OCI-LY1 (cell line): ENCODE data around the gene C2CD2L.
A peak's percentile ranks its signal among the peaks of the same experiment; 100 is the strongest.

Source experiments
- H2AFZ ChIP-seq: fragments of 200-600 bp; sonication (generic), shearing (Covaris generic); 2 replicates; pipeline ENCODE4 v1.6.0; 2014; ENCODE audit warnings: antibody characterized with exemption, mild to moderate bottlenecking, low read length
- H3F3A ChIP-seq: fragments of 200-600 bp; sonication (generic), shearing (Covaris generic); 2 replicates; pipeline ENCODE4 v1.6.0; 2014; ENCODE audit warnings: mild to moderate bottlenecking, antibody characterized with exemption, low read length, moderate library complexity; ENCODE audit not compliant: insufficient read depth
- H3K27ac ChIP-seq: fragments of 200-600 bp; sonication (generic); 2 replicates; pipeline ENCODE4 v1.5.1; 2014; ENCODE audit warnings: low read length, mixed run types, mild to moderate bottlenecking, low read depth; ENCODE audit not compliant: poor library complexity, severe bottlenecking
- H3K27me3 ChIP-seq: fragments of 200-600 bp; sonication (generic); 2 replicates; pipeline ENCODE4 v1.6.0; 2014; ENCODE audit warnings: antibody characterized with exemption, mild to moderate bottlenecking, low read length, moderate library complexity; ENCODE audit not compliant: insufficient read depth
- H3K36me3 ChIP-seq: fragments of 200-600 bp; sonication (generic); 2 replicates; pipeline ENCODE4 v1.6.1; 2014; ENCODE audit warnings: mild to moderate bottlenecking, antibody characterized with exemption, low read length, moderate library complexity, mixed read lengths; ENCODE audit not compliant: insufficient read depth
- H3K4me1 ChIP-seq: fragments of 200-600 bp; sonication (generic); 2 replicates; pipeline ENCODE4 v1.5.1; 2014; ENCODE audit warnings: mild to moderate bottlenecking, low read length, moderate library complexity; ENCODE audit not compliant: insufficient read depth, severe bottlenecking
- H3K4me2 ChIP-seq: fragments of 200-600 bp; sonication (generic), shearing (Covaris generic); 2 replicates; pipeline ENCODE4 v1.6.1; 2014; ENCODE audit warnings: low read length
- H3K4me3 ChIP-seq: fragments of 200-600 bp; sonication (generic); 2 replicates; pipeline ENCODE4 v1.5.1; 2014; ENCODE audit warnings: low read length, low read depth, mild to moderate bottlenecking, mixed read lengths; ENCODE audit not compliant: poor library complexity, severe bottlenecking
- H3K79me2 ChIP-seq: fragments of 200-600 bp; shearing (Covaris generic); 2 replicates; pipeline ENCODE4 v1.6.1; 2016; ENCODE audit warnings: mixed run types, low read length, mixed read lengths; ENCODE audit not compliant: insufficient read depth
- H3K9ac ChIP-seq: fragments of 200-600 bp; sonication (generic), shearing (Covaris generic); 2 replicates; pipeline ENCODE4 v1.6.1; 2014; ENCODE audit warnings: mild to moderate bottlenecking, low read length, mixed read lengths
- H3K9me2 ChIP-seq: fragments of 200-600 bp; sonication (generic), shearing (Covaris generic); 2 replicates; pipeline ENCODE4 v1.6.1; 2014; ENCODE audit warnings: low read depth, mild to moderate bottlenecking, low read length, mixed read lengths
- H3K9me3 ChIP-seq: fragments of 200-600 bp; shearing (Covaris generic); 2 replicates; pipeline ENCODE4 v1.6.1; 2014; ENCODE audit warnings: low read length, mixed read lengths
- H4K20me1 ChIP-seq: fragments of 200-600 bp; sonication (generic), shearing (Covaris generic); 2 replicates; pipeline ENCODE4 v1.6.0; 2016; ENCODE audit warnings: mild to moderate bottlenecking, low read length; ENCODE audit not compliant: insufficient read depth
- CTCF ChIP-seq: fragments of 200-600 bp; sonication (generic), shearing (Covaris generic); IDR thresholded peaks from 2 replicates; pipeline ENCODE4 v1.5.1; 2017; ENCODE audit warnings: mild to moderate bottlenecking, antibody characterized with exemption, low read length, moderate library complexity, mixed read lengths
- EZH2 ChIP-seq: fragments of 200-600 bp; sonication (generic), shearing (Covaris generic); IDR thresholded peaks from 2 replicates; pipeline ENCODE4 v1.8.0; 2017; ENCODE audit warnings: borderline replicate concordance, mixed run types, mild to moderate bottlenecking, antibody characterized with exemption, low read length, moderate library complexity, mixed read lengths

Gene C2CD2L

GRCh38 chr11:119084663-119085436 is 22.3 kb upstream of the C2CD2L start, which contains the start of gene HMBS:
Gene HMBS, plus strand, starts transcription at chr11:119084881. Its CDS starts 153 bp downstream, at chr11:119085034.
- no peaks in the 10 kb centered on the region for H3K9me3 ChIP-seq
- peak within 1 kb of the TSS; percentile 93 for H3K4me3 ChIP-seq
- H3K27me3 ChIP-seq = no peaks in the 10 kb centered on the region
- peak within 1 kb of the TSS; percentile 78 for H3K4me2 ChIP-seq
- H3K4me1 ChIP-seq = peaks cover 25% of the 10 kb centered on the region
- no peaks in the 10 kb centered on the region for H3K9me2 ChIP-seq
- TF ChIP-seq EZH2 = no peak
- no peak for TF ChIP-seq CTCF
- H3K36me3 ChIP-seq = peaks cover 22% of the 10 kb centered on the region; the same call in 1 of the 2 replicates
- H3F3A ChIP-seq = no peaks in the 10 kb centered on the region
- no peak within 1 kb of the TSS; the same call in 1 of the 2 replicates for H2AFZ ChIP-seq
- H4K20me1 ChIP-seq = no peaks in the 10 kb centered on the region
- H3K79me2 ChIP-seq = peaks cover 9% of the 10 kb centered on the region; the same call in 1 of the 2 replicates
- peak within 1 kb of the TSS; percentile 79 for H3K27ac ChIP-seq
- peak within 1 kb of the TSS; percentile 93 for H3K9ac ChIP-seq

DNA sequence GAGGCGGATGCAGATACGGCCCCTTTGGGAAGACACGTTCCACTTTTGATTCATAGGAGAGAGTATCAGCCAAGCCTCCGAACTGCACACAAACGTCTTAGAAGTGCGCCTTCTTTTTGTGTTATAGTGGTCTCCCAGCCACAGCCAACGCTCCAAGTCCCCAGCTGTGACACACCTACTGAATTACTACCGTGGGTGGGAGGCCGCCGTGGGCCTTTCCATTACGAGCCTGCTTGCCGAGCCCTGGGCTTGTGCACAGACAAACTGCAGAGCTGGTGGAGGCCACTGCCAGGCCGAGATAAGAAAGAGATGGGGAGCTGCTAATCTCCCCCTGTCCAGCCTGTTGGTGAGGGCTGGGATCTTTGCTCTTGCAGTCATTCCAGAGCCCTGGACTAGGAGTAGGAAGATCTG is 21.7 kb upstream of the C2CD2L start:
- H3K4me1 ChIP-seq = peaks cover 25% of the 10 kb centered on the region
- no peaks in the 10 kb centered on the region for H4K20me1 ChIP-seq
- peak overlapping the region; percentile 79 for H3K27ac ChIP-seq
- H3K9me2 ChIP-seq = no peaks in the 10 kb centered on the region
- peaks cover 9% of the 10 kb centered on the region; the same call in 1 of the 2 replicates for H3K79me2 ChIP-seq
- H3K9me3 ChIP-seq = no peaks in the 10 kb centered on the region
- peak overlapping the region; percentile 93 for H3K9ac ChIP-seq
- H3K36me3 ChIP-seq = peaks cover 19% of the 10 kb centered on the region; the same call in 1 of the 2 replicates
- H3K4me3 ChIP-seq = peak overlapping the region; percentile 93
- no peaks in the 10 kb centered on the region for H3K27me3 ChIP-seq
- H3F3A ChIP-seq = no peaks in the 10 kb centered on the region
- H3K4me2 ChIP-seq = peak overlapping the region; percentile 78
- TF ChIP-seq CTCF = no peak
- TF ChIP-seq EZH2 = no peak
- H2AFZ ChIP-seq = no peak overlapping the region

- TF ChIP-seq CTCF (no peak), EZH2 (no peak)
- Histone ChIP-seq H3F3A (peaks cover 3% of the 10 kb centered on the region; the same call in 1 of the 2 replicates), H3K27me3 (no peaks in the 10 kb centered on the region), H3K4me2 (peak overlapping the region; percentile 19; the same call in 1 of the 2 replicates), H3K9me2 (no peaks in the 10 kb centered on the region), H3K4me3 (no peak overlapping the region), H3K27ac (peak overlapping the region; percentile 52), H4K20me1 (no peaks in the 10 kb centered on the region), H3K9ac (no peak overlapping the region; the same call in 1 of the 2 replicates), H3K36me3 (peaks cover 16% of the 10 kb centered on the region; the same call in 1 of the 2 replicates), H2AFZ (no peak overlapping the region), H3K4me1 (peaks cover 25% of the 10 kb centered on the region), H3K9me3 (no peaks in the 10 kb centered on the region), H3K79me2 (peaks cover 9% of the 10 kb centered on the region; the same call in 1 of the 2 replicates)
Observed at GRCh38 chr11:119087123-119087522, 20.0 kb upstream of the C2CD2L start.
